Gastrocnemius medialis (tissue), 4 donors: ENCODE measurements around the gene FCRLB. TPM values are rescaled to one million over a fixed set of nuclear protein-coding genes. Genes with fewer than 3 reads are reported as not detected.
A peak's percentile ranks its signal among the peaks of the same experiment; 100 is the strongest.
"Not testable (repeated sequence)": the region's sequence is repeated elsewhere in the genome, so short reads cannot be mapped to it uniquely, and the experiment has no call there.

Experiments used
- ATAC-seq, 2 donors: fragments of 150-250 bp; one replicate each; pipeline ENCODE4 v1.9.1; 2016
- DNase-seq, 2 donors: peaks; one replicate each; pipeline ENCODE4 v3.0.0-alpha.2; 2019
- H3K27ac ChIP-seq, 4 donors: fragments of 200-600 bp; sonication (generic); 1 replicate in 1 of 4; 2 replicates in 3 of 4; pipeline ENCODE4 v1.5.1; 2016 to 2018; ENCODE audit warnings: mild to moderate bottlenecking in 2 of 4, moderate library complexity in 1 of 4
- H3K27me3 ChIP-seq, 3 donors: fragments of 200-600 bp; sonication (generic) in 2 of 3; 1 replicate in 1 of 3; 2 replicates in 2 of 3; pipeline versions ENCODE4 v1.5.1 to v1.6.0; 2016 to 2019; ENCODE audit warnings: mild to moderate bottlenecking in 1 of 3, moderate library complexity in 1 of 3
- H3K36me3 ChIP-seq, 2 donors: fragments of 200-600 bp; sonication (generic) in 1 of 2; one replicate each; pipeline ENCODE4 v1.5.1; 2017 to 2018
- H3K4me1 ChIP-seq, 2 donors: fragments of 200-600 bp; sonication (generic) in 1 of 2; one replicate each; pipeline ENCODE4 v1.5.1; 2016 to 2017; ENCODE audit warnings: mild to moderate bottlenecking in 2 of 2
- H3K4me3 ChIP-seq, 4 donors: fragments of 200-600 bp; sonication (generic) in 3 of 4; 1 replicate in 1 of 4; 2 replicates in 3 of 4; pipeline ENCODE4 v1.5.1; 2016 to 2019; ENCODE audit warnings: mild to moderate bottlenecking in 2 of 4
- H3K9me3 ChIP-seq, 3 donors: fragments of 200-600 bp; sonication (generic) in 2 of 3; 1 replicate in 1 of 3; 2 replicates in 2 of 3; pipeline ENCODE4 v1.5.1; 2016 to 2019
- CTCF ChIP-seq, 5 experiments: fragments of 450-650 bp in 3 of 5; fragments of 200-600 bp in 2 of 5; sonication (generic) in 2 of 5; IDR thresholded peaks in 4 of 5; conservative IDR thresholded peaks in 1 of 5; 1 replicate in 4 of 5; 2 replicates in 1 of 5; pipeline ENCODE4 v1.5.1; 2016 to 2019; ENCODE audit warnings: antibody characterized with exemption in 5 of 5, mild to moderate bottlenecking in 3 of 5, moderate library complexity in 3 of 5
- POLR2A ChIP-seq, 2 donors: fragments of 450-650 bp; IDR thresholded peaks; one replicate each; pipeline ENCODE4 v1.6.1; 2017; ENCODE audit warnings: antibody characterized with exemption in 2 of 2, mild to moderate bottlenecking in 2 of 2, moderate library complexity in 2 of 2
- in situ Hi-C, 4 donors: fragments of 200-750 bp; cut with MboI; loops; one replicate each; pipeline versions ENCODE4 v1.15.0 to v1.8.0; 2017; ENCODE audit warnings: low sequenced_read_pairs in 4 of 4
- intact Hi-C: fragments of 100-400 bp; cut with DNase I; formaldehyde crosslinking; loops from one replicate; pipeline ENCODE4 v1.15.1; 2023; ENCODE audit warnings: low total_unique reads
- total RNA-seq, 4 donors: library from RNA; depleted of rRNA; stranded (reverse); fragments of >200 nt; gene quantifications; one replicate each; pipeline versions ENCODE4 v1.1.0 to v1.2.3, GENCODE V29; 2016

Gene FCRLB
- total RNA-seq, 4 donors from 2014 or later, result not detected

DNA sequence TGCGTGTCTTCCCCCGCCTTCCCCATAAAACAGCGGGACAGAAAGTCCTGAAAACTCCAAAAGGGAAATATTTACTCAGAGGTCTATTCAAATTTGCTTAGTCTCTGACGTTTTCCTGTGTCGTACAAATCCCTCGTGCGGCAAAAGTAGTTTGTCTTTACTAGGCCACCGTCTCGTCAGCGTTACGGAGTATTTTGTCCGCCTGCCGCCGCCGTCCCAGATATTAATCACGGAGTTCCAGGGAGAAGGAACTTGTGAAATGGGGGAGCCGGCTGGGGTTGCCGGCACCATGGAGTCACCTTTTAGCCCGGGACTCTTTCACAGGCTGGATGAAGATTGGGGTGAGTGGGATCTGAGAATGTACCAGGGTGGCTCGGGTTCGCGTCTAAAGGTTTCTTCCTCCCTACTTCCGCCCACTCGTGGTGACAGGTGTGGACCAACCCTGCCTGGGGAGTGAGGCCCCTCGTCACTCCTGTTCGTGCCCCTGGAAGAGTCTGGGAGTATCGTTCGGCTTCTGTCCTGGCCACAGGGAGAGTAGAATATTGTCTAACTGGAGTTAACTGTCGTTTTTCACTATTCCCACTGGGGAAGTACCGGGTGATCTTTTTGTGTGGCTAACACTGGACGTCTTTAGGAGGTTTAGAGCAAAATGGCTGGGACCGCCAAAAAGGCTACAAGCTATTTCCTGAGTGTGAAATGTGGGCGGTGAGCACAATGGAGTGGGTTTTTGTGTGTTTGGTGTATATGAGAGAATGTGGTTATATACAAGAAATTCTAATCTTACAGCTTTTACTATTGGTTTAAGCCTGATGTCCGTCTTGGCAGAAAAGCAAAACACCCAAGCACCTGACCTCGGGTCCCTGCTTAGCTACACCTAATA, 45.0 kb downstream of the FCRLB start, which contains the start of gene ATF6:
TSS of gene ATF6 (plus strand) at position 219 of the 880 bp plus-strand sequence. CDS start at position 260, 41 bp downstream.
- intact Hi-C loops, result loop anchor here (1.0 kb wide), 1 partner anchor 17 kb away; the partner anchor contains the start of gene DUSP12
- TF ChIP-seq CTCF (IDR thresholded peaks at IDR 0.05 in 4 of 5, conservative IDR thresholded peaks at IDR 0.05 in 1 of 5), result peak in 2 of 5 experiments; percentile 34 to 64
- peak; percentile 80 to 86 for TF ChIP-seq POLR2A (IDR thresholded peaks at IDR 0.05)
- Histone ChIP-seq H3K27ac (peak within 1 kb of the TSS; percentile 91 to 94 (median 92)), H3K27me3 (no peaks in the 10 kb centered on the region), H3K9me3 (no peaks in the 10 kb centered on the region), H3K36me3 (no peaks in the 10 kb centered on the region), H3K4me3 (peak within 1 kb of the TSS; percentile 73 to 92 (median 83)), H3K4me1 (peaks cover 32% of the 10 kb centered on the region in 2 donors)
- in situ Hi-C loops, result loop anchor here in 2 of 4 donors (25.0 kb wide), 2 partner anchors 579 to 1429 kb away; partner anchors contain the start of genes ADAMTS4 (in 1 of the 2), B4GALT3 (in 1 of the 2), COPA (in 1 of the 2) and NCSTN (in 1 of the 2)
- DNase-seq (peak; percentile 83 to 92), ATAC-seq (peak; percentile 95 to 96)

DNA sequence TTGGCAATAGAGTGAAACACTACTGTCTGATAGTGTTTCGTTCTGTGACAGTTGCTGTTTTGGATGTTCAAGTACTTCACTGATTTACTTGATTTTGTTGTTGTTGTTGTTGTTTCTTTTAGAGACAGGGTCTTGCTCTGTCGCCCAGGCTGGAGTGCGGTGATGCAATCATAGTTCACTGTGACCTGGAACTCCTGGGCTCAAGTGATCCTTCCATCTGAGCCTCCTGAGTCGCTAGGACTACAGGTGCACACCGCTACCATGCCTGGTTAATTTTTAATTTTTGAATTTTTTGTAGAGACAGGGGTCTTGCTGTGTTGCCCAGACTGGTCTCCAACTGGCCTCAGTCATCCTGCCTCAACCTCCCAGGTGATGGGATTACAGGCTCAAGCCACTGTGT, 47.1 kb downstream of the FCRLB start:
- no peaks in the 10 kb centered on the region for H3K36me3 ChIP-seq
- TF ChIP-seq POLR2A (IDR thresholded peaks at IDR 0.05) (no peak), CTCF (IDR thresholded peaks at IDR 0.05 in 4 of 5, conservative IDR thresholded peaks at IDR 0.05 in 1 of 5) (no peak)
- H3K4me3 ChIP-seq, result no peak overlapping the region
- intact Hi-C loops (no loop called here), in situ Hi-C loops (loop anchor here in 2 of 4 donors (25.0 kb wide), 2 partner anchors 581 to 1431 kb away; partner anchors contain the start of genes ADAMTS4 (in 1 of the 2), B4GALT3 (in 1 of the 2), COPA (in 1 of the 2) and NCSTN (in 1 of the 2))
- ATAC-seq, result no peak
- no peak overlapping the region for H3K27ac ChIP-seq
- H3K4me1 ChIP-seq, result peaks cover 35 to 45% of the 10 kb centered on the region in 2 donors
- DNase-seq, result no peak
- H3K9me3 ChIP-seq, result no peaks in the 10 kb centered on the region
- H3K27me3 ChIP-seq, result no peaks in the 10 kb centered on the region

DNA sequence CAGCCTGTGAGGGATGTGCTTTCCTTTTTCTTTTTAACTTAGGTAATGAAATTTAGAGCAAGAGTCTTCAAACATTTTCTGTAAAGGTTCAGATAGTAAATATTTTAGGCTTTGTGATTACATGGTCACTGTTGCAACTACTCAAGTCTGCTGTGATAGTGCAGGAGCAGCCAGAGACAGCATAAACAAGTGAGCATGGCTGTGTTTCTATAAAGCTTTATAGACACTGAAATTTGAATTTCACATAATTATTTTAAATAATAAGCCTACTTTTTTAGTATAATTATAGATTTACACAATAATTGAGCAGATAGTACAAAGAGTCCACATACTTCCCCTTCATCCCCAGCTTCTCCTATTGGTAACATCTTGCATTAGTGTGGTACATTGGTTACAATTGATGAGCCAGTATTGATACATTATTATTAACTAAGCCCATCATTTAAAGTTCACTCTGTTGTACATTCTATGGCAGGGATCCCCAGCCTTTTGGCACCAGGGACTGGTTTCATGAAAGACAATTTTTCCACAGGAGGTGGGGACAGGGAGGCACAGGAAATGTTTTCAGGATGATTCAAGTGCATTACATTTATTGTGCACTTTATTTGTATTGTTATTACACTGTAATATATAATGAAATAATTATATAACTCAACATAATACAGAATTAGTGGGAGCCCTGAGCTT, 47.8 kb downstream of the FCRLB start:
- Histone ChIP-seq H3K36me3 (no peaks in the 10 kb centered on the region), H3K27me3 (no peaks in the 10 kb centered on the region), H3K4me1 (peaks cover 35 to 50% of the 10 kb centered on the region in 2 donors), H3K27ac (no peak overlapping the region), H3K4me3 (no peak overlapping the region), H3K9me3 (no peaks in the 10 kb centered on the region)
- intact Hi-C loops, result no loop called here
- no peak for DNase-seq
- in situ Hi-C loops, result loop anchor here in 2 of 4 donors (25.0 kb wide), 2 partner anchors 582 to 1432 kb away; partner anchors contain the start of genes ADAMTS4 (in 1 of the 2), B4GALT3 (in 1 of the 2), COPA (in 1 of the 2) and NCSTN (in 1 of the 2)
- TF ChIP-seq POLR2A (IDR thresholded peaks at IDR 0.05), result no peak
- TF ChIP-seq CTCF (IDR thresholded peaks at IDR 0.05 in 4 of 5, conservative IDR thresholded peaks at IDR 0.05 in 1 of 5), result no peak
- ATAC-seq, result no peak

DNA sequence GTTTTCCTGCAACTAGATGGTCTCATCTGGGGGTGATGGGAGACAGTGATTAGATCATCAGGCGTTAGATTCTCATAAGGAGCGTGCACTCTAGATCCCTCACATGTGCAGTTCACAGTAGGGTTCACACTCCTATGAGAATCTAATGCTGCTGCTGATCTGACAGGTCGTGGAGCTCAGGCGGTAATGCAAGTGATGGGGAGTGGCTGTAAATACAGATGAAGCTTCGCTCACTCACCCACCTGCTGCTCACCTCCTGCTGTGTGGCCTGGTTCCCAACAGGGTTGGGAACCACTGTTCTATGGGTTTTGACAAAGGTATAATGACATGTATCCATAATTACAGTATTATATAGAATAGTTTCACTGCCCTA, 48.3 kb downstream of the FCRLB start:
- H3K4me3 ChIP-seq, H3K9me3 ChIP-seq, intact Hi-C loops, H3K27ac ChIP-seq, ATAC-seq, H3K36me3 ChIP-seq, DNase-seq, H3K27me3 ChIP-seq: not testable (repeated sequence)
- H3K4me1 ChIP-seq, result peaks cover 35 to 54% of the 10 kb centered on the region in 2 donors
- in situ Hi-C loops, result loop anchor here in 2 of 4 donors (25.0 kb wide), 2 partner anchors 582 to 1432 kb away; partner anchors contain the start of genes ADAMTS4 (in 1 of the 2), B4GALT3 (in 1 of the 2), COPA (in 1 of the 2) and NCSTN (in 1 of the 2)
